Smooth muscle cell (in vitro differentiated cells): Measurements from ENCODE around the gene KRT5. TPM values are rescaled to one million over a fixed set of nuclear protein-coding genes. Genes with fewer than 3 reads are reported as not detected.

Experiments used
- DNase-seq: peaks from one replicate; lab custom pipeline; 2025; ENCODE audit not compliant: unreplicated experiment; lab: John Stamatoyannopoulos, UW
- H2AFZ ChIP-seq: fragments of 200-600 bp; sonication (generic); 2 replicates; pipeline ENCODE4 v1.6.0; 2016; ENCODE audit warnings: antibody characterized with exemption, low read depth, mild to moderate bottlenecking
- H3F3A ChIP-seq: fragments of 200-600 bp; sonication (generic); 2 replicates; pipeline ENCODE4 v1.6.0; 2017; ENCODE audit warnings: antibody characterized with exemption, low read depth
- H3K27ac ChIP-seq: fragments of 200-600 bp; sonication (generic); 2 replicates; pipeline ENCODE4 v1.5.1; 2016; ENCODE audit warnings: low read depth, mild to moderate bottlenecking
- H3K27me3 ChIP-seq: fragments of 200-600 bp; sonication (generic); 2 replicates; pipeline ENCODE4 v1.6.1; 2016; ENCODE audit warnings: low read depth, mild to moderate bottlenecking
- H3K36me3 ChIP-seq: fragments of 200-600 bp; sonication (generic); 2 replicates; pipeline ENCODE4 v1.5.1; 2016; ENCODE audit warnings: low read depth
- H3K4me1 ChIP-seq: fragments of 200-600 bp; sonication (generic); 2 replicates; pipeline ENCODE4 v1.5.1; 2016; ENCODE audit warnings: low read depth
- H3K4me2 ChIP-seq: fragments of 200-600 bp; sonication (generic); 2 replicates; pipeline ENCODE4 v1.6.0; 2016; ENCODE audit warnings: mild to moderate bottlenecking
- H3K4me3 ChIP-seq: fragments of 200-600 bp; sonication (generic); 2 replicates; pipeline ENCODE4 v1.5.1; 2016; ENCODE audit warnings: mild to moderate bottlenecking
- H3K79me2 ChIP-seq: fragments of 200-600 bp; sonication (generic); 2 replicates; pipeline ENCODE4 v1.6.0; 2016; ENCODE audit warnings: low read depth, mild to moderate bottlenecking
- H3K9ac ChIP-seq: fragments of 200-600 bp; sonication (generic); 2 replicates; pipeline ENCODE4 v1.6.0; 2016; ENCODE audit warnings: low read depth
- H3K9me3 ChIP-seq: fragments of 200-600 bp; sonication (generic); replicated peaks from 2 replicates; pipeline ENCODE4 v1.5.1; 2016; ENCODE audit warnings: low read depth
- H4K20me1 ChIP-seq: fragments of 200-600 bp; sonication (generic); 2 replicates; pipeline ENCODE4 v1.6.0; 2016; ENCODE audit warnings: low read depth
- CTCF ChIP-seq: fragments of 200-600 bp; sonication (generic); IDR thresholded peaks from 2 replicates; pipeline ENCODE4 v1.5.1; 2017; ENCODE audit warnings: borderline replicate concordance, mild to moderate bottlenecking, antibody characterized with exemption; ENCODE audit not compliant: insufficient read depth, poor library complexity, severe bottlenecking
- WGBS: methylation state at CpG from one replicate; pipeline ENCODE4 v1.1.7; 2016; ENCODE audit warnings: low lambda C conversion rate; 5-methylcytosine and 5-hydroxymethylcytosine counted together
- polyA plus RNA-seq: library from polyadenylated mRNA; unstranded; fragments of >200 nt; fragmentation: Nextera tagmentation; extraction: Ambion mirVana; gene quantifications from 2 replicates; pipeline ENCODE4 v1.2.1, GENCODE V29; 2016
- total RNA-seq: library from RNA; depleted of rRNA; stranded (reverse); fragments of >200 nt; gene quantifications from 2 replicates; pipeline ENCODE4 v1.2.3, GENCODE V29; 2014

KRT5 gene
- total and polyA plus RNA-seq, 2 experiments from 2014 or later, result 67.2 to 209 TPM

DNA sequence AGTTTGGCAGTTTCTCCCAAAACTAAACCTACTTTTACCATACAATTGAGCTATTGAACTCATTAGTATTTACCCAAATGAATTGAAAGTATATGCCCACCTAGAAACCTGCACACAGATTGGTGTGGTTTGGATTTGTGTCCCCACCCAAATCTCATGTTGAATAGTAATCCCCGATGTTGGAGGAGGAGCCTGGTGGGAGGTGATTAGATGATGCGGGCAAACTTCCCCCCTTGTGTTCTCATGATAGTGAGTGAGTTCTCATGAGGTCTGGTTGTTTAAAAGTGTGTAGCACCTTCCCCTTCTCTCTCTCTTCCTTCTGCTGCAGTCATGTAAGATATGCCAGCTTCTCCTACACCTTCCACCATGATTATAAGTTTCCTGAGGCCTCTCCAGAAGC is 42.5 kb downstream of the KRT5 start:
- Histone ChIP-seq H2AFZ (no peak overlapping the region), H3K9me3 (no peaks in the 10 kb centered on the region), H3K27ac (no peak overlapping the region), H4K20me1 (no peaks in the 10 kb centered on the region), H3K4me3 (no peak overlapping the region), H3K4me2 (no peak overlapping the region), H3K4me1 (no peaks in the 10 kb centered on the region), H3F3A (no peaks in the 10 kb centered on the region), H3K79me2 (no peaks in the 10 kb centered on the region), H3K27me3 (no peaks in the 10 kb centered on the region), H3K36me3 (no peaks in the 10 kb centered on the region), H3K9ac (no peak overlapping the region)
- no peak for TF ChIP-seq CTCF
- no peak for DNase-seq
- 95% methylated on average over 2 of the region's 2 CpGs for WGBS

GRCh38 chr12:52474212-52474611 is 46.0 kb downstream of the KRT5 start:
- Histone ChIP-seq H3K4me3 (no peak overlapping the region), H3K9me3 (no peaks in the 10 kb centered on the region), H4K20me1 (no peaks in the 10 kb centered on the region), H2AFZ (no peak overlapping the region), H3K27ac (no peak overlapping the region), H3K9ac (no peak overlapping the region), H3F3A (no peaks in the 10 kb centered on the region), H3K27me3 (peaks cover 6% of the 10 kb centered on the region), H3K79me2 (no peaks in the 10 kb centered on the region), H3K4me1 (no peaks in the 10 kb centered on the region), H3K4me2 (no peak overlapping the region), H3K36me3 (no peaks in the 10 kb centered on the region)
- WGBS, result 90% methylated on average over 2 of the region's 2 CpGs
- TF ChIP-seq CTCF, result no peak
- no peak for DNase-seq

GRCh38 chr12:52473768-52474167 is 46.4 kb downstream of the KRT5 start, which contains the start of gene KRT6C:
KRT6C (minus strand) TSS chr12:52473805; CDS start chr12:52473737, 68 bp downstream.
- H3K4me1 ChIP-seq, result no peaks in the 10 kb centered on the region
- H3K27me3 ChIP-seq, result peaks cover 6% of the 10 kb centered on the region
- no peak within 1 kb of the TSS for H3K4me3 ChIP-seq
- H3F3A ChIP-seq, result no peaks in the 10 kb centered on the region
- no peaks in the 10 kb centered on the region for H3K79me2 ChIP-seq
- H3K4me2 ChIP-seq, result no peak within 1 kb of the TSS
- no peak within 1 kb of the TSS for H3K27ac ChIP-seq
- no peaks in the 10 kb centered on the region for H4K20me1 ChIP-seq
- H2AFZ ChIP-seq, result no peak within 1 kb of the TSS
- WGBS, result 91% methylated on average over 4 of the region's 4 CpGs
- no peak for DNase-seq
- H3K9ac ChIP-seq, result no peak within 1 kb of the TSS
- TF ChIP-seq CTCF, result no peak
- H3K36me3 ChIP-seq, result no peaks in the 10 kb centered on the region
- no peaks in the 10 kb centered on the region for H3K9me3 ChIP-seq

DNA sequence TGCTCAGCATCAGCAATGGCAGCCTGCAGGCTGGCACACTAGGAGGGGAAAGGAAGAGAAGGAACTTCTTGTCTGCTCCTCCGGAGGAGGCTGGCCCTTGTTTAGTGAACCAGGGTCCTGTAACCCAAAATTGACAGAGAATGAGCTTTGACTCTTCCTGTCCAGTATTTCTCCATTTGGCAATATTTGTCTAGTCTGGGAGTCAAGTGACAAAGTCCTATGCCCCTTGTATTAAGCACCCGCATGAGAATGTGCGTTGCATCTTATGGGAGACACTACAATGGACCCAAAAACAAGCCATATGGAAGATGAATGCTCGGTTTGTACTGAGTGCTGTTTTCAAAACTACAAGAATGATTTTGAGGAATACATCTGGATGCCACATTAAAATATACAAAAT is 50.3 kb downstream of the KRT5 start:
- Histone ChIP-seq H2AFZ (no peak overlapping the region), H3K9ac (no peak overlapping the region), H3K9me3 (no peaks in the 10 kb centered on the region), H3K27ac (no peak overlapping the region), H3K27me3 (peaks cover 6% of the 10 kb centered on the region), H3K4me1 (no peaks in the 10 kb centered on the region), H3K4me2 (no peak overlapping the region), H3F3A (no peaks in the 10 kb centered on the region), H3K4me3 (no peak overlapping the region), H4K20me1 (no peaks in the 10 kb centered on the region), H3K79me2 (no peaks in the 10 kb centered on the region), H3K36me3 (no peaks in the 10 kb centered on the region)
- WGBS, result 98% methylated on average over 4 of the region's 4 CpGs
- no peak for TF ChIP-seq CTCF
- DNase-seq, result no peak
